ENCODE measurements around the gene ARID4A.

DNA sequence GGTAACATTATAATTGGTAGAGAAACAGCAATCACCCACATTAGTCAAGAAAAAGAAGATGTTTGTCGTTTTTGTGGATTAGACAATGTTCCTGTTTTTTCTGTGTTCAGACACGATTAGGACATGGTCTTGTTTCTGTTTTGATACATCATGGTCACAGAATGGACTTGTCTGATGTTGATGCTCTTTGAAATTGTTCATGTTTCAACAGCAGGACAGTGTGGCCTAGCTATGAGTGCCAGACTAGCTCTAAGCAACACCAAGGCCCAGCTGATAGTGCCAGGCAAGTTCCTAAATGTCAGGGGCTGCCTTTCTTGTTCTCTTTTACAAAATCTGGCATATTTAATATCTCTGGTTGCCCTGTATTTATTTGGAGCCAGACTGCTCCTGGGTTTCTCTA, 56.5 kb downstream of the ARID4A start:
- TF ChIP-seq, protein P1, sequence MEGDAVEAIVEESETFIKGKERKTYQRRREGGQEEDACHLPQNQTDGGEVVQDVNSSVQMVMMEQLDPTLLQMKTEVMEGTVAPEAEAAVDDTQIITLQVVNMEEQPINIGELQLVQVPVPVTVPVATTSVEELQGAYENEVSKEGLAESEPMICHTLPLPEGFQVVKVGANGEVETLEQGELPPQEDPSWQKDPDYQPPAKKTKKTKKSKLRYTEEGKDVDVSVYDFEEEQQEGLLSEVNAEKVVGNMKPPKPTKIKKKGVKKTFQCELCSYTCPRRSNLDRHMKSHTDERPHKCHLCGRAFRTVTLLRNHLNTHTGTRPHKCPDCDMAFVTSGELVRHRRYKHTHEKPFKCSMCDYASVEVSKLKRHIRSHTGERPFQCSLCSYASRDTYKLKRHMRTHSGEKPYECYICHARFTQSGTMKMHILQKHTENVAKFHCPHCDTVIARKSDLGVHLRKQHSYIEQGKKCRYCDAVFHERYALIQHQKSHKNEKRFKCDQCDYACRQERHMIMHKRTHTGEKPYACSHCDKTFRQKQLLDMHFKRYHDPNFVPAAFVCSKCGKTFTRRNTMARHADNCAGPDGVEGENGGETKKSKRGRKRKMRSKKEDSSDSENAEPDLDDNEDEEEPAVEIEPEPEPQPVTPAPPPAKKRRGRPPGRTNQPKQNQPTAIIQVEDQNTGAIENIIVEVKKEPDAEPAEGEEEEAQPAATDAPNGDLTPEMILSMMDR (IDR thresholded peaks at IDR 0.05; ENCODE audit: extremely low read depth in 1 of 2, insufficient read depth in 1 of 2, low read depth in 1 of 2, low read length in 2 of 2) = no peak
- TF ChIP-seq POLR2A (IDR thresholded peaks at IDR 0.05; ENCODE audit: low read depth, low read length) (no peak), MYC (IDR thresholded peaks at IDR 0.05; ENCODE audit: low read depth, low read length) (no peak), EZH2 (IDR thresholded peaks at IDR 0.05; ENCODE audit: borderline replicate concordance, low read depth, low read length, severe bottlenecking) (no peak), POLR2AphosphoS5 (IDR thresholded peaks at IDR 0.05; ENCODE audit: insufficient read depth, low read depth, low read length) (no peak), FOS (IDR thresholded peaks at IDR 0.05; ENCODE audit: borderline replicate concordance, insufficient read depth, low read length) (no peak)

Measured in endothelial cell of umbilical vein (primary cell).